Endothelial cell of umbilical vein (primary cell): ENCODE results near the gene TRIM62. TPM values are rescaled to one million over a fixed set of nuclear protein-coding genes. Genes with fewer than 3 reads are reported as not detected.

Experiments
- BruUV-seq: library from RNA; stranded (reverse); fragments of 400-500 nt; replicated peaks from 2 replicates; lab custom pipeline; 2021; lab: Mats Ljungman, UMichigan
- CTCF ChIA-PET: fragments of 300-600, 350-600 bp; sonication (Branson Sonifier 250); formaldehyde crosslinking; loops from one replicate; lab custom pipeline; 2021; ENCODE audit warnings: antibody characterized with exemption, inconsistent platforms; lab: Charles Lee
- POLR2A ChIA-PET: fragments of 300-600, 350-600 bp; sonication (Branson Sonifier 250); formaldehyde crosslinking; loops from one replicate; lab custom pipeline; 2021; ENCODE audit warnings: antibody characterized with exemption, inconsistent platforms; lab: Charles Lee
- DNase-seq: peaks from one replicate; pipeline ENCODE4 v3.0.0-alpha.2; 2011; ENCODE audit warnings: low read depth, low spot score
- FAIRE-seq: peaks from 2 replicates; lab custom pipeline; 2011; peaks lifted over from hg19 to GRCh38; lab: Jason Lieb, UNC
- H2AFZ ChIP-seq: 2 replicates; pipeline ENCODE4 v1.6.0; 2012; ENCODE audit warnings: low read depth, low read length, control low read depth, inconsistent platforms
- H3K27ac ChIP-seq: 2 replicates; pipeline ENCODE4 v1.5.1; 2011; ENCODE audit warnings: low read depth, mild to moderate bottlenecking, control low read depth, low read length, moderate library complexity; ENCODE audit not compliant: insufficient read depth
- H3K27me3 ChIP-seq, 2 experiments: 2 replicates each; pipeline versions ENCODE4 v1.6.0 to v1.6.1; 2011; ENCODE audit warnings: low read length in 2 of 2, mixed read lengths in 1 of 2; ENCODE audit not compliant: control insufficient read depth in 2 of 2, insufficient read depth in 2 of 2
- H3K36me3 ChIP-seq, 2 experiments: 2 replicates in 1 of 2; 3 replicates in 1 of 2; pipeline ENCODE4 v1.5.1; 2011; ENCODE audit warnings: low read length in 2 of 2, mild to moderate bottlenecking in 1 of 2, moderate library complexity in 1 of 2; ENCODE audit not compliant: control insufficient read depth in 2 of 2, insufficient read depth in 2 of 2; ENCODE audit errors: extremely low read depth in 1 of 2
- H3K4me1 ChIP-seq: 3 replicates; pipeline ENCODE4 v1.5.1; 2011; ENCODE audit warnings: mild to moderate bottlenecking, low read length; ENCODE audit not compliant: control insufficient read depth, insufficient read depth; ENCODE audit errors: extremely low read depth
- H3K4me2 ChIP-seq: 2 replicates; pipeline ENCODE4 v1.6.1; 2011; ENCODE audit warnings: low read length, control low read depth, mixed read lengths; ENCODE audit not compliant: insufficient read depth
- H3K4me3 ChIP-seq, 3 experiments: fragments of 200-600 bp in 1 of 3; sonication (generic), shearing (Covaris generic) in 1 of 3; replicated peaks in 1 of 3; 2 replicates each; pipeline ENCODE4 v1.5.1; 2011 to 2016; ENCODE audit warnings: control low read depth in 3 of 3, low read length in 3 of 3, mild to moderate bottlenecking in 2 of 3, inconsistent platforms in 1 of 3, low read depth in 1 of 3, moderate library complexity in 1 of 3; ENCODE audit not compliant: insufficient read depth in 1 of 3
- H3K79me2 ChIP-seq: 2 replicates; pipeline ENCODE4 v1.6.0; 2012; ENCODE audit warnings: low read length, inconsistent platforms; ENCODE audit not compliant: control insufficient read depth, insufficient read depth
- H3K9ac ChIP-seq: replicated peaks from 2 replicates; pipeline ENCODE3; 2011; ENCODE audit warnings: low read length, control low read depth; ENCODE audit not compliant: insufficient read depth; ENCODE audit errors: extremely low read depth
- H3K9me1 ChIP-seq: replicated peaks from 3 replicates; pipeline ENCODE4 v1.6.0; 2011; ENCODE audit warnings: mild to moderate bottlenecking, low read length; ENCODE audit not compliant: control insufficient read depth, insufficient read depth; ENCODE audit errors: extremely low read depth
- H3K9me3 ChIP-seq: replicated peaks from 2 replicates; pipeline ENCODE4 v1.5.1; 2012; ENCODE audit warnings: low read length, inconsistent platforms; ENCODE audit not compliant: control insufficient read depth, insufficient read depth
- H4K20me1 ChIP-seq: replicated peaks from 2 replicates; pipeline ENCODE3; 2011; ENCODE audit warnings: mild to moderate bottlenecking, low read length; ENCODE audit not compliant: control insufficient read depth, insufficient read depth; ENCODE audit errors: extremely low read depth
- EZH2 ChIP-seq: IDR thresholded peaks from 2 replicates; pipeline ENCODE4 v1.6.1; 2012; ENCODE audit warnings: borderline replicate concordance, low read depth, mild to moderate bottlenecking, moderate library complexity, low read length, inconsistent platforms; ENCODE audit not compliant: severe bottlenecking
- FOS ChIP-seq: IDR thresholded peaks from 2 replicates; pipeline ENCODE4 v1.6.1; 2011; ENCODE audit warnings: mild to moderate bottlenecking, low read length, moderate library complexity, borderline replicate concordance; ENCODE audit not compliant: insufficient read depth
- GATA2 ChIP-seq: IDR thresholded peaks from 2 replicates; pipeline ENCODE4 v1.7.0; 2011; ENCODE audit warnings: low read depth, mild to moderate bottlenecking, moderate library complexity, mixed read lengths, low read length; ENCODE audit not compliant: insufficient read length, insufficient read depth
- JUN ChIP-seq: IDR thresholded peaks from 2 replicates; pipeline ENCODE4 v1.6.1; 2011; ENCODE audit warnings: borderline replicate concordance, low read depth; ENCODE audit not compliant: insufficient read length, insufficient read depth
- MYC ChIP-seq: IDR thresholded peaks from one replicate; pipeline ENCODE4 v1.6.1; 2011; ENCODE audit warnings: mild to moderate bottlenecking, low read depth, low read length
- POLR2A ChIP-seq: IDR thresholded peaks from 2 replicates; pipeline ENCODE4 v1.6.1; 2012; ENCODE audit warnings: low read depth, mild to moderate bottlenecking, control low read depth, low read length
- POLR2AphosphoS5 ChIP-seq: IDR thresholded peaks from 2 replicates; pipeline ENCODE4 v1.6.1; 2012; ENCODE audit warnings: low read depth, mild to moderate bottlenecking, control low read depth, low read length, moderate library complexity; ENCODE audit not compliant: insufficient read depth
- dilution Hi-C: fragments of 300-500 bp; cut with MboI; formaldehyde crosslinking; loops from one replicate; pipeline ENCODE4 v1.15.0; 2019; ENCODE audit warnings: low sequenced_read_pairs; ENCODE audit not compliant: extremely low pct_ligation_motif_present
- intact Hi-C: fragments of 100-400 bp; cut with micrococcal nuclease; formaldehyde crosslinking; loops from one replicate; pipeline ENCODE4 v1.10.0; 2022
- polyA plus RNA-seq, 4 experiments: library from polyadenylated mRNA; depleted of rRNA in 3 of 4; stranded (reverse) in 3 of 4; unstranded in 1 of 4; fragments of >200 nt; gene quantifications; 2 replicates each; pipeline versions ENCODE4 v1.2.1 to v1.2.3, GENCODE V29; 2011 to 2012; ENCODE audit warnings: missing spikeins in 1 of 4
- total RNA-seq: library from RNA; stranded (reverse); gene quantifications from 2 replicates; pipeline ENCODE4 v1.2.3, GENCODE V29; 2021
- TF ChIP-seq, protein P1 (sequence below): IDR thresholded peaks from 2 replicates; pipeline ENCODE4 v1.6.1; 2011; ENCODE audit not compliant: insufficient read depth, insufficient read length
- TF ChIP-seq, protein P2 (sequence below), 2 donors: IDR thresholded peaks; 1 replicate in 1 of 2; 2 replicates in 1 of 2; pipeline ENCODE4 v1.5.1; 2011; ENCODE audit warnings: low read length in 2 of 2, mild to moderate bottlenecking in 2 of 2, moderate library complexity in 2 of 2, control low read depth in 1 of 2, inconsistent platforms in 1 of 2, low read depth in 1 of 2; ENCODE audit not compliant: insufficient read depth in 1 of 2; ENCODE audit errors: extremely low read depth in 1 of 2

Gene TRIM62
- total and polyA plus RNA-seq, 2 donors (not counting 3 experiments of a cell fraction or from before 2014, with no cell fraction given) = 8.3 to 9.3 TPM

DNA sequence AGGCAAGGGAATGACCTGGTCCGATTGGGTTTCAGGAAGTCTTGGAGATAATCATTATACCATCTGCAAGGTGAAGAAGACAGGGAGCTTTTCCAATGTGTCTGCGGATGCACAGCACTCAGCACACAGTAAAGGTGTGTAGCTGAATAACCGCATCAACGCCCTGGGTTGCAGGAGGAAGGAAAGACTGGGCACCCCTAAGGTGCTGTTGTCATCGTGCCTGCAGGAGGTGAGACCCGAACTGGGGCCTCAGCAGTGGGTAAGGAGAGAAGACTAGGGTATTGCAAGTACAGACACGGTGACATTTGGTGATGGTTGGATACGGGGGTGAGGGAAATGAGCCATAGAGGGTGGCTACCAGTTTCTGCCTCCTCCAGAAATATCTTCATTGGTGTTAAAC is 1.1 kb upstream of the TRIM62 start:
- Histone ChIP-seq H3K9ac (no peak overlapping the region), H3K4me2 (no peak overlapping the region), H3K27me3 (peaks cover 16 to 20% of the 10 kb centered on the region in 2 experiments), H3K4me3 (no peak overlapping the region), H3K79me2 (no peaks in the 10 kb centered on the region), H3K9me1 (no peaks in the 10 kb centered on the region), H3K9me3 (no peaks in the 10 kb centered on the region), H3K4me1 (peaks cover 5% of the 10 kb centered on the region), H4K20me1 (no peaks in the 10 kb centered on the region), H3K27ac (no peak overlapping the region), H2AFZ (no peak overlapping the region), H3K36me3 (peaks cover 0 to 5% of the 10 kb centered on the region in 2 experiments)
- ChIA-PET POLR2A (no interaction called here), CTCF (interaction anchor here (1.0 to 2.2 kb wide), 2 partner anchors 11 to 56 kb away, joined by 3 to 15 read pairs; no protein-coding TSS in a partner anchor)
- DNase-seq = no peak
- dilution Hi-C loops = no loop called here
- no TSS peak for BruUV-seq
- intact Hi-C loops = no loop called here
- TF ChIP-seq POLR2AphosphoS5 (no peak), FOS (no peak), JUN (no peak), EZH2 (no peak), MYC (no peak), GATA2 (no peak), POLR2A (no peak)
- TF ChIP-seq, protein P1, sequence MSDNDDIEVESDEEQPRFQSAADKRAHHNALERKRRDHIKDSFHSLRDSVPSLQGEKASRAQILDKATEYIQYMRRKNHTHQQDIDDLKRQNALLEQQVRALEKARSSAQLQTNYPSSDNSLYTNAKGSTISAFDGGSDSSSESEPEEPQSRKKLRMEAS = no peak
- TF ChIP-seq, protein P2, sequence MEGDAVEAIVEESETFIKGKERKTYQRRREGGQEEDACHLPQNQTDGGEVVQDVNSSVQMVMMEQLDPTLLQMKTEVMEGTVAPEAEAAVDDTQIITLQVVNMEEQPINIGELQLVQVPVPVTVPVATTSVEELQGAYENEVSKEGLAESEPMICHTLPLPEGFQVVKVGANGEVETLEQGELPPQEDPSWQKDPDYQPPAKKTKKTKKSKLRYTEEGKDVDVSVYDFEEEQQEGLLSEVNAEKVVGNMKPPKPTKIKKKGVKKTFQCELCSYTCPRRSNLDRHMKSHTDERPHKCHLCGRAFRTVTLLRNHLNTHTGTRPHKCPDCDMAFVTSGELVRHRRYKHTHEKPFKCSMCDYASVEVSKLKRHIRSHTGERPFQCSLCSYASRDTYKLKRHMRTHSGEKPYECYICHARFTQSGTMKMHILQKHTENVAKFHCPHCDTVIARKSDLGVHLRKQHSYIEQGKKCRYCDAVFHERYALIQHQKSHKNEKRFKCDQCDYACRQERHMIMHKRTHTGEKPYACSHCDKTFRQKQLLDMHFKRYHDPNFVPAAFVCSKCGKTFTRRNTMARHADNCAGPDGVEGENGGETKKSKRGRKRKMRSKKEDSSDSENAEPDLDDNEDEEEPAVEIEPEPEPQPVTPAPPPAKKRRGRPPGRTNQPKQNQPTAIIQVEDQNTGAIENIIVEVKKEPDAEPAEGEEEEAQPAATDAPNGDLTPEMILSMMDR (IDR thresholded peaks at IDR 0.05; ENCODE audit: extremely low read depth in 1 of 2, insufficient read depth in 1 of 2, low read depth in 1 of 2, low read length in 2 of 2) = no peak
- no peak for FAIRE-seq
